ENCODE data around the gene C2orf92. TPM values are rescaled to one million over a fixed set of nuclear protein-coding genes. Genes with fewer than 3 reads are reported as not detected.

C2orf92 gene
- total RNA-seq, 1 donor from 2014 or later: 21.8 TPM

DNA sequence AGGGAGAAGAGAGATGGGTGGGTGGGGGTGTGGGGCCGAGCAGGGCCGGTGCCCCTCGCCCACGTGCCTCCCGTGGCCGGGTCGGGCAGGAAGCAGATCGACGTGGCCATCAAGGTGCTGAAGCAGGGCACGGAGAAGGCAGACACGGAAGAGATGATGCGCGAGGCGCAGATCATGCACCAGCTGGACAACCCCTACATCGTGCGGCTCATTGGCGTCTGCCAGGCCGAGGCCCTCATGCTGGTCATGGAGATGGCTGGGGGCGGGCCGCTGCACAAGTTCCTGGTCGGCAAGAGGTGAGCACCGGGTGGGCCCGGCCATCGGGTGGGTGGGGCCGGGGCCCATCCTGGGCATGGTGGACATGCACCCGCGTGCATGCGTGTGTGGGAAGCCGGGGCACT lies 65.6 kb downstream of the C2orf92 start:
- peaks cover 7% of the 10 kb centered on the region for H3K4me1 Mint-ChIP-seq (ENCODE audit: low read depth)
- H3K36me3 Mint-ChIP-seq (ENCODE audit: low read depth): peaks cover 70% of the 10 kb centered on the region
- peaks cover 2% of the 10 kb centered on the region for H3K9me3 Mint-ChIP-seq

GRCh38 chr2:97736185-97736584 lies 66.7 kb downstream of the C2orf92 start:
- H3K9me3 Mint-ChIP-seq: no peaks in the 10 kb centered on the region
- no peaks in the 10 kb centered on the region for H3K27me3 Mint-ChIP-seq (ENCODE audit: low read depth)
- H3K4me1 Mint-ChIP-seq (ENCODE audit: low read depth): peaks cover 11% of the 10 kb centered on the region
- no peak overlapping the region for H3K4me3 Mint-ChIP-seq (ENCODE audit: low read depth)
- intact Hi-C loops (cut with micrococcal nuclease): no loop called here
- DNase-seq (ENCODE audit: low spot score): no peak
- H3K27ac Mint-ChIP-seq: no peak overlapping the region
- peaks cover 68% of the 10 kb centered on the region for H3K36me3 Mint-ChIP-seq (ENCODE audit: low read depth)

More for the DNA sequence above, 65.6 kb downstream of the C2orf92 start:
- intact Hi-C loops (cut with micrococcal nuclease): no loop called here
- H3K27me3 Mint-ChIP-seq (ENCODE audit: low read depth): no peaks in the 10 kb centered on the region
- no peak overlapping the region for H3K4me3 Mint-ChIP-seq (ENCODE audit: low read depth)
- H3K27ac Mint-ChIP-seq: no peak overlapping the region
- no peak for DNase-seq (ENCODE audit: low spot score)

DNA sequence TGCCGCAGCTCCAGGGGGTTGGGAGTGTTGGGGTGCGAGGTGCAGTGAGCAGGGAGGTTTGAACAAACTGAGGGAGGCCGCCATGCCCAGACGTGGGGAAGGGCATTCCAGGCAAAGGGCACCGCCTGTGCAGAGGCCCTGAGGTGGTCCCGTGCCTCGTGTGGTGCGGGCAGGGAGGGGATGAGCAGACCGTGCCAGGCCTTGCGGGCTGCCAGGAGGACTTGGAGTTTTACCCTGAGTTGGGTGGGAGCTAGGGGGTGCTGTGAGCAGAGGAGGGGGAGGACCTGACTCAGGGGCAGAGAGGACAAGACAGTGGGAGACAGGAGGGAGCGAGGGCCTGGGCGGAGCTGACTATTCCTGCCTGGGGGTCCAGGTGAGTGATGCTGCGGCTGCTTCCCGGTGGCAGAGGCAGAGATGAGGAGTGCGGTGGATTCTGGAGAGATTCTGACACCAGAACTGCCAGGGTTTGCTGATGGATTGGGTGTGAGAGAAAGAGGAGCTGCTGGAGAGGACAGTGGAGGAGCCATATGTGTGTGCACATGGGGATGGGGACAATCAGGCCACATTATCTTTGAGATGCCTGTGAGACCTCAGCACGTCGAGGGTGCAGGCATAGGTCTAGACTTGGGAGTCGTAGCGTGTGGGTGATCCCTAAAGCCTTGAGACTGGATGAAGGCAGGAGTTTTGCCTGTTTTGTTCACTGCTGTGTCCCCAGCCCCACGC lies 67.3 kb downstream of the C2orf92 start:
- no peak for DNase-seq (ENCODE audit: low spot score)
- Mint-ChIP-seq H3K27me3 (ENCODE audit: low read depth) (no peaks in the 10 kb centered on the region), H3K4me3 (ENCODE audit: low read depth) (no peak overlapping the region), H3K36me3 (ENCODE audit: low read depth) (peaks cover 68% of the 10 kb centered on the region), H3K9me3 (no peaks in the 10 kb centered on the region), H3K27ac (no peak overlapping the region), H3K4me1 (ENCODE audit: low read depth) (peaks cover 9% of the 10 kb centered on the region)
- intact Hi-C loops (cut with micrococcal nuclease): no loop called here

- Mint-ChIP-seq H3K36me3 (ENCODE audit: low read depth) (peaks cover 68% of the 10 kb centered on the region), H3K27ac (no peak overlapping the region), H3K27me3 (ENCODE audit: low read depth) (no peaks in the 10 kb centered on the region), H3K4me3 (ENCODE audit: low read depth) (no peak overlapping the region), H3K9me3 (no peaks in the 10 kb centered on the region), H3K4me1 (ENCODE audit: low read depth) (peaks cover 17% of the 10 kb centered on the region)
- no peak for DNase-seq (ENCODE audit: low spot score)
- intact Hi-C loops (cut with micrococcal nuclease): no loop called here
Observed at GRCh38 chr2:97737421-97738178, 68.1 kb downstream of the C2orf92 start.

DNA sequence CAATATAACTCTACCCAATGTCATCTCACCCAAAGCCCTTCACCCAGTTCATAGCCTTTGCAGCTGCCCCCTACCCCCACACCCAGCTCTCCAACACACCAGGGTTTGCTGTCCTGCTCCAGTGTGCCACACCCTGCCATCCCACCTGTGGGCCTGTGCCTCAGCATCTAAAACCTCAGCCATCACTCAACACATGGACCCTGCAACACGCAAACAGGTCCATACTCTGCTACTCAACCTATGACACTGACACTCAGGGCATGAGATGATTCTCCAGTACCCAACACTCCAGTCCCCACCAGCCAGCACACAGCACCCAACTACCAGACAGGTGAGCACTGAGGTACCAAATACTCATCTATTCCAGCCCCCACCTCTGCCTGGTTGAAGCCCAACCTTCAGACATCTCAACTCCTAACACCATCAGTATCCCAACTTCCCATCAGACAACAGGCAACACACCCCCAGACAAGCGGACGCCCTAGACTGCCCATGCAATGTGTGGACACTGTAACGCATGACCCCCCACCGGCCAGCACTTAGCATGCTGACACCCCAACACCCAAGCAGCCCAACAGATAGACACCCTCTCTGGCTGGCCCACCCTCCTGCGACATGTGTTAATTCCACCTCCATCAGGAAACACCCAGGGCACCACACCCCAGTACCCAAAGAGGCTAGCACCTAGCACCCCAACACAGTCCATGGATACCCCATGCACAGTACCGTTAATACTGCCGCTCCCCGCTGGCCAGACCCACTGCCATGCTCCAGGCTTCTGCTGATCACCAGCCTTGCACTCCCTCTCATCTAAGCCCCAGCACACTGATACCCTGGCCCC lies 68.9 kb downstream of the C2orf92 start:
- no peak for DNase-seq (ENCODE audit: low spot score)
- peaks cover 23% of the 10 kb centered on the region for H3K4me1 Mint-ChIP-seq (ENCODE audit: low read depth)
- H3K36me3 Mint-ChIP-seq (ENCODE audit: low read depth): peaks cover 70% of the 10 kb centered on the region

GRCh38 chr2:97739020-97739892 lies 69.7 kb downstream of the C2orf92 start:
- Mint-ChIP-seq H3K27ac (peak overlapping the region; percentile 13), H3K36me3 (ENCODE audit: low read depth) (peaks cover 72% of the 10 kb centered on the region), H3K4me3 (ENCODE audit: low read depth) (no peak overlapping the region), H3K9me3 (no peaks in the 10 kb centered on the region), H3K4me1 (ENCODE audit: low read depth) (peaks cover 31% of the 10 kb centered on the region), H3K27me3 (ENCODE audit: low read depth) (no peaks in the 10 kb centered on the region)
- intact Hi-C loops (cut with micrococcal nuclease): no loop called here
- DNase-seq (ENCODE audit: low spot score): no peak

More for the DNA sequence above, 68.9 kb downstream of the C2orf92 start:
- intact Hi-C loops (cut with micrococcal nuclease): no loop called here
- Mint-ChIP-seq H3K27me3 (ENCODE audit: low read depth) (no peaks in the 10 kb centered on the region), H3K9me3 (no peaks in the 10 kb centered on the region), H3K27ac (peak overlapping the region; percentile 13), H3K4me3 (ENCODE audit: low read depth) (no peak overlapping the region)

GRCh38 chr2:97739893-97740245 lies 70.4 kb downstream of the C2orf92 start:
- no peak for DNase-seq (ENCODE audit: low spot score)
- peaks cover 71% of the 10 kb centered on the region for H3K36me3 Mint-ChIP-seq (ENCODE audit: low read depth)
- peaks cover 36% of the 10 kb centered on the region for H3K4me1 Mint-ChIP-seq (ENCODE audit: low read depth)

GRCh38 chr2:97740590-97741182 lies 71.2 kb downstream of the C2orf92 start:
- intact Hi-C loops (cut with micrococcal nuclease): no loop called here
- Mint-ChIP-seq H3K9me3 (no peaks in the 10 kb centered on the region), H3K27ac (peak overlapping the region; percentile 54), H3K27me3 (ENCODE audit: low read depth) (no peaks in the 10 kb centered on the region), H3K4me3 (ENCODE audit: low read depth) (no peak overlapping the region), H3K36me3 (ENCODE audit: low read depth) (peaks cover 70% of the 10 kb centered on the region), H3K4me1 (ENCODE audit: low read depth) (peaks cover 41% of the 10 kb centered on the region)
- DNase-seq (ENCODE audit: low spot score): no peak

More at GRCh38 chr2:97739893-97740245, 70.4 kb downstream of the C2orf92 start:
- Mint-ChIP-seq H3K9me3 (no peaks in the 10 kb centered on the region), H3K27me3 (ENCODE audit: low read depth) (no peaks in the 10 kb centered on the region), H3K4me3 (ENCODE audit: low read depth) (no peak overlapping the region), H3K27ac (no peak overlapping the region)
- intact Hi-C loops (cut with micrococcal nuclease): no loop called here

GRCh38 chr2:97741251-97741650 lies 71.7 kb downstream of the C2orf92 start:
- Mint-ChIP-seq H3K4me3 (ENCODE audit: low read depth) (no peak overlapping the region), H3K36me3 (ENCODE audit: low read depth) (peaks cover 71% of the 10 kb centered on the region), H3K4me1 (ENCODE audit: low read depth) (peaks cover 44% of the 10 kb centered on the region), H3K9me3 (no peaks in the 10 kb centered on the region), H3K27ac (no peak overlapping the region), H3K27me3 (ENCODE audit: low read depth) (no peaks in the 10 kb centered on the region)
- DNase-seq (ENCODE audit: low spot score): no peak
- intact Hi-C loops (cut with micrococcal nuclease): no loop called here

GRCh38 chr2:97741686-97742085 lies 72.2 kb downstream of the C2orf92 start:
- H3K4me1 Mint-ChIP-seq (ENCODE audit: low read depth): peaks cover 48% of the 10 kb centered on the region
- H3K27me3 Mint-ChIP-seq (ENCODE audit: low read depth): no peaks in the 10 kb centered on the region
- intact Hi-C loops (cut with micrococcal nuclease): no loop called here
- no peak overlapping the region for H3K4me3 Mint-ChIP-seq (ENCODE audit: low read depth)
- H3K9me3 Mint-ChIP-seq: no peaks in the 10 kb centered on the region
- peaks cover 67% of the 10 kb centered on the region for H3K36me3 Mint-ChIP-seq (ENCODE audit: low read depth)
- peak overlapping the region; percentile 87 for H3K27ac Mint-ChIP-seq
- DNase-seq (ENCODE audit: low spot score): no peak

DNA sequence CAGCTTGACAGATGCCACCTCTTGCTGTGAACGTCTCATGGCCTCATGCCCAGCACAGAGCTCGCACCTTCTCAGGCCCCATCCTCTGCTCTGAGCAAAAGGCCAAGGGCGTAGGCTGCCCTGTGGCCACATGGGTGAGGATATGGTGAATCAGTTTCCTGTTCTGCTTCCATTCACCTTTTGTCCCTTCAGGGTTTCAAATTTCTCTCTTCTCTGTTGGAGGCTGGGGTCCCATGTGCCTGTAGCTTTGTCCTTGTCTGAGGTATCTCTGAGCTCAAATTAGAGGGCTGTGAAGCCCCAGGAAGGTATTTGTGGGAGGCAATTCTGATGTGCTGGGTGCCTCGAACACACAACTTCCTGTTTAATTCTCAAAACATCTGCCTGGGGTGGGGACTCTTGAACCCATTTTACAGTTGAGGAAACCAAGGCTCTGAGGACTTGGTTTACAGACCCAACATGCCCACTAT lies 72.9 kb downstream of the C2orf92 start:
- Mint-ChIP-seq H3K9me3 (no peaks in the 10 kb centered on the region), H3K27ac (peak overlapping the region; percentile 87), H3K36me3 (ENCODE audit: low read depth) (peaks cover 62% of the 10 kb centered on the region), H3K27me3 (ENCODE audit: low read depth) (no peaks in the 10 kb centered on the region), H3K4me3 (ENCODE audit: low read depth) (no peak overlapping the region), H3K4me1 (ENCODE audit: low read depth) (peaks cover 53% of the 10 kb centered on the region)
- no peak for DNase-seq (ENCODE audit: low spot score)
- intact Hi-C loops (cut with micrococcal nuclease): no loop called here

- intact Hi-C loops (cut with micrococcal nuclease): no loop called here
- no peak for DNase-seq (ENCODE audit: low spot score)
- Mint-ChIP-seq H3K9me3 (no peaks in the 10 kb centered on the region), H3K27me3 (ENCODE audit: low read depth) (no peaks in the 10 kb centered on the region), H3K4me3 (ENCODE audit: low read depth) (no peak overlapping the region), H3K36me3 (ENCODE audit: low read depth) (peaks cover 56% of the 10 kb centered on the region), H3K4me1 (ENCODE audit: low read depth) (peaks cover 59% of the 10 kb centered on the region), H3K27ac (no peak overlapping the region)
Observed at GRCh38 chr2:97743913-97744312, 74.4 kb downstream of the C2orf92 start.

Measured in activated T-helper 2 cell treated with anti-CD3 and anti-CD28 coated beads, Interferon-gamma antibody, Interleukin-2, Interleukin-4, amounts not matched to agents 10 μg/mL and 5 μg/mL and 100 μg/mL, durations not matched to agents 14 hours and 24 hours and 36 hours (primary cell).